ENCODE results near the gene UGT1A8. TPM values are rescaled to one million over a fixed set of nuclear protein-coding genes. Genes with fewer than 3 reads are reported as not detected.

Gene UGT1A8
- total RNA-seq, 1 donor from 2014 or later = not detected

DNA sequence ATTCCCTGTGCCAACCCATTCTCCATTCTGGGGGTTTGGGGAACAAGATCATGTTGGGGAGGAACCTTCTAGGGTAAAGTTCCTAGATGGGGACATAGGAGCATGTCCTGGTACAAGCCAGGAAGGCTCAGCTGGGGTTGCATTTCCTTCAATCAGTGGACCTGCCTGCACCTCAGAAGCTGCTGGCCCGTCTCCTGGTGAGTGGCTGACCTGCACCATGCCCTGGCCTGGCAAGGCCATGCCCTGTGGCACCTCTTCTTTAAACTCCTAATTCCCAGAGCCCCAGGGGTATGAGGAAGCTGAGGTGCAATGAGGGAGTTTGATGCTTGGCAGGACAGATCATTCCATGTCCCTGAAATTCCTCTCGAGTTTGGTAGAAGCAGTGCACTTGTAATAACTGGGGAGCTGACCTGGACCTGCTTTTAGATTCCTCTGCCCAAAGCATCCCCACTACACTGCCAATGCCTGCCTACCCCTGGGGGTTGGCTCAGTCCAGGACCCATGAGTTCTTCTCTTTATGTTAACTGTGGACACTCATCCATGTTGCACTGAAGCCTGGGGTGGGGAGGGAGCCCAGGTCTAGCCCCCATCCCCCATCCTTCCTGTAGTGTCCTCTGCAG lies 186.0 kb downstream of the UGT1A8 start:
- no peak for DNase-seq

- DNase-seq = no peak
Measured at GRCh38 chr2:233803994-233804393, 186.6 kb downstream of the UGT1A8 start.

- no peak for DNase-seq
Measured at GRCh38 chr2:233807215-233807865, 189.9 kb downstream of the UGT1A8 start.

DNA sequence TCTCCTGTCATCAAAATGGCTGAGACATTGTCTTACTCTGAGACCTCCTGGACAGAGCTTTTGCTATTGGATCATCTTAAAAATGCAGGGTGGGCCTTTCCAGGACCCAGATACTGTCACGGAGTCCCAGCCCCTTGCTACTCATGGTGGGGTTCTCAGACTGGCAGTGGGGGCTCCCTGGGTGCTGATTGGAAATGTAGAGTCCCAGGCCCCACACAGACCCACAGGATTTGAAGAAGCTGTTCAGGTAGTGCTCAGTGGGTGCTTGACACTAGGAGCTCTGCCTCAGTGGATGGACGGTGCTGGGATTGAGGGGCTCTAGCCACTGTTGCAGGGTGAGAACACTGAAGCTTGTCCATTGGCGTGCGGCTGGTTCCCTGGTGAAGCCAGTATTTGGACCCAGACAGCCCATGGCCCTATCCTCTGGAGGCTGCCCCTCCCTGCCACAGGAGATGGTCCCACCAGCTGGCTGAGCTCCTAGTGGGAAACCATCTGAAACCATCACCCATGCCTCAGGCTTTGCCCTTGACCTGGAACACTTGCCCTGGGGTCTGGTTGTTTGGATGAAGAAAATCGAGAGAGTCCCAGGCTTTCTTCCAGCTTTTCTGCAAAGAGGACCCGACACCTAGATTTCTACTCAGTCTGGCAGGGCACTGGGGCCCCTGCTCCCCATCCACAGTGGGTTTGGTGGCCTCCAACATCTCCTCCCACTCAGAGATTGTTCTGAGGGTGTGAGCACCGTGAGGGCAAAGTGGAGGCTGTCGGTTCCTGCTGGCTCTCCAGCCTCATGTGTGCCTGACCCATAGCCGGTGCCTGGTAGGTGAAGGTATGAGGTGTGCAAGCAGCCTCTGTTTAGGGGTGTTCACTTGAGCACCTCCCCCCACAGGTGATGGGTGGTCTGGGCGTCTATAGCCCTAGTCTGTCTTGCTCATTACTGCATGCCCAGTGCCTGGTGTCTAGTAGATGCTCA lies 190.8 kb downstream of the UGT1A8 start:
- DNase-seq = no peak

DNA sequence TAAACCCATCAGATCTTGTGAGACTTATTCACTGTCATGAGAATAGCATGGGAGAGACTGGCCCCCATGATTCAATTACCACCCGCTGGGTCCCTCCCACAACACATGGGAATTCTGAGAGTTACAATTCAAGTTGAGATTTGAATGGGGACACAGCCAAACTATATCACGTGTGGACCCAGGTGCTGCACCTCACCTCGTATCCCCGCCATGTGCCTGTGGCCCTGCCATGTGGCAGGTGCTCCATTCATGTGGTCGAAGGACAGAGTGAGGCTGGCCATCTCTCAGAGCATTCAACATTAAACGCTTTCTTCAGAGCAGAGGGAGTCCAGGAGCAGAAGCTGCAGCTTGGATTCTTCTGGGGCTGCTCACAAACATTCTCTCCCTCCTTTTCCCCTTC lies 193.0 kb downstream of the UGT1A8 start:
- DNase-seq = no peak

GRCh38 chr2:233811087-233811486 lies 193.7 kb downstream of the UGT1A8 start:
- DNase-seq = no peak

DNA sequence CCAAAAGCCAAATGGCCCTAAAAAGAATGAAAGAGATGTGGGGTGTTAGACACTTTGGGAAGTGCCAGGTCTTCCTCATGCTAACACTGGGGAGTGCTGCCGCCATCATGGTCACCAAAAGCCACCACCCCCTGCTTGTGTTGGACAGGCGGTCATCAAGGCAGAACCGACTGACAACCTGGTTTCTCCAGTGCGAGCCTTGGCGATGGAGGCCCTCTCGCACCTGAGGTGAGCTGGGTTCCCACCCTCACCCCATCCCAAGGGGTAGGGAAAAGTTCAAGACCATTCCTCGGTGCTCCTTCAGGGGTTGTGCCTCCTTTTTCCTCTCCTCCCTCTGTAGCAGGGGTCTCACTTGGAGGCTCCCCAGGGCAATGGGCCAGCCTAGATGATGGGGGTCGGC lies 194.3 kb downstream of the UGT1A8 start:
- no peak for DNase-seq

DNA sequence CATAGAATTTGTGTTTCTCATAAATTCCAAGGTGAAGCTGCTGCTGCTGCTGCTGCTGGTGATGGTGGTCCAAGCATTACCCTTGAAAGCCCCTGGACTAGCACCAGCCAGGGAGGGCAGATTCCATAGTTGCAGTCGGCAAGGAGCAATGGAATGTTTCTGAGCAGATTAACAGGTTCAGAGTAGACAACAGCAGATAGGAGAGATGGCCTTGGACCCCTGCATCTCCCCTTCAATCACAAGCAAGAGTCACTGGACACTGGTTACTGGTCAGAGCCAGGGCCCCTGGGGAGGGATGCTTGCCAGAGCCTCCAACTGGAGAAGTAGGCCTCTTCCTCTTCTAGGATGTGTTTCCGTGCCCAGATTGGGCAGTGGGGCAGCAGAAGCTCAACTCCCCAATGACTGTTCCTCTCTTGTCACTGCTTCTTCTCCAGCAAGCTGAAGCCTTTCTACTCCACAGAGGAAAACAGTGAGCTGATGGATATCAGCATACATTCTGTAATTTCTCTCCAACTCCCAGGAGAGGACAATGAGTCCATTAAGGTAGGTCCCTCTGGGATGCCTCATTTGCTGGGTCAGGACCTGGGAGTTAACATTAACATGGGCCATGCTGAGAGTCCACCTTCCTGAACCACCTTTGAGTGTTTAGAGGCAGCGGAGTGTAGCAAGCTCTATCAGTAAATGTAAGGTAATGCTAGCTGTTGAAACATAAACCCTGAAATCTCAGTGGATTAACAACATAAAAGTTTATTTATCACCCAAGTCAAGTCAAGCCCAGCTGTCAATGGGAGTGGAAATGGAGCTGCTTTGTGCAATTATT lies 196.0 kb downstream of the UGT1A8 start:
- no peak for DNase-seq

GRCh38 chr2:233814056-233814835 lies 196.8 kb downstream of the UGT1A8 start:
- peak; percentile 12 for DNase-seq

GRCh38 chr2:233815861-233816260 lies 198.4 kb downstream of the UGT1A8 start:
- no peak for DNase-seq

DNA sequence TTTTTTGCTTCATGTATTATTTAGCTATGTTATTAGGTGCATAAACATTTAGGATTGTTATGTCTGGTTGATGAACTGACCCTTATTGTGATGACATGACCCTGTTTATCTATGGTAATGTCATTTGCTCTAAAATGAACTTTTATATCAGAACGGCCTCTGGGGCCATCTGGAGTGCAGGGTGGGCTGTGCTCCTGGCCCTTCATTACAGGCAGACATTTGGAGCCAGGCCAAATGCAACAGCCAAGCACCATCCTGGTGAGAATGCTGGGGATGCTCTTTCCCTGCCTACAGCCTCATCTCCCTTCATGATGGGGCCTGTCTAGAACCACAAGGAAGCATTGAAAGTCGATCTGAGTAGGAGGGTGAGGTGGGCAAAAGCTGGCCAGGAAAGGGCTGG lies 198.9 kb downstream of the UGT1A8 start:
- DNase-seq = no peak

DNA sequence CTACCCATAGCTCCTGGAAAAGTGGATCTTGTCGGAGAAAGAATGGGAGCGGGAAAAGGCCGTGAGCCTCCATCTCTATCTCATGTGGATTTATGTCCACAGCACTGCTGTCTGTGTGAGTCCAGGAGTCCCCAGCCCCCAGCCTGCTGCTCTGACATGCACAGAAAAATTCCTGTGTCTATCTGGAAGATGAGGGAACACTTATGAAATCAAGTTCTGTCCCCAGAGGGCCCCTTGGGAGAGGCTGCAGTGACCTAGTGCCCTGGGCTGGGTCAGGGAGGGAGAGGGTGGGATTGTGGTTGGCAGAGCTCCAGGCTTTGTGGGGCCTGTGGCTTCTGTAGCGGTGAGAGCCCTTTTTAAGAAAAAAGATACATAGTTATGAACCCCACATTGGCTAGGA lies 199.3 kb downstream of the UGT1A8 start:
- no peak for DNase-seq

DNA sequence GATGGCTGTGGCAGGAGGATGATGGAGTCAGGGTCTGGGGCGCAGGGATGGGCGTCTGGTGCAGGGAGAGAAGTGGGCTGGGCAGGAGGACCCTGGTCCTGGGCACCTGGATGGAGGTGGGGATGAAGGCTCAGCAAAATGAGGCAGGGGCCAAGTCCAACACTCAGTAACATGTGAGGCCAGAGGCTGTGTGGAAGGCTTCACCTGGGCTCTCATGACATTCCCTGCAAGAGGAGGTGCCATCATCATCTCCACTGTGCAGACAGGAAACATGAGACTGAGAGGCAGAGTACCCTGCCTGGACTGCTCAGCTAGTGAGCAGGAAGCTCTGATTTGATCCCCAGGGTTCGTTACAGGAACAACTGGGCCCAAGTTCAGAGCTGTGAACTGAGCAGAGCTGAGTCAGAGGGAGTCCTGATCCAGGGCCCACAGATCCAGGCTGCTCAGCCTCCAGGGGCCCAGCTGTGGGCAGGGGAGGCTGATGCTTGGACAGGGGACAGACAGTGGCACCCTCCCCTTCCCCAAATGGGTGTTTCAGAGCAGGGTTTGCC lies 200.0 kb downstream of the UGT1A8 start:
- DNase-seq = no peak

DNA sequence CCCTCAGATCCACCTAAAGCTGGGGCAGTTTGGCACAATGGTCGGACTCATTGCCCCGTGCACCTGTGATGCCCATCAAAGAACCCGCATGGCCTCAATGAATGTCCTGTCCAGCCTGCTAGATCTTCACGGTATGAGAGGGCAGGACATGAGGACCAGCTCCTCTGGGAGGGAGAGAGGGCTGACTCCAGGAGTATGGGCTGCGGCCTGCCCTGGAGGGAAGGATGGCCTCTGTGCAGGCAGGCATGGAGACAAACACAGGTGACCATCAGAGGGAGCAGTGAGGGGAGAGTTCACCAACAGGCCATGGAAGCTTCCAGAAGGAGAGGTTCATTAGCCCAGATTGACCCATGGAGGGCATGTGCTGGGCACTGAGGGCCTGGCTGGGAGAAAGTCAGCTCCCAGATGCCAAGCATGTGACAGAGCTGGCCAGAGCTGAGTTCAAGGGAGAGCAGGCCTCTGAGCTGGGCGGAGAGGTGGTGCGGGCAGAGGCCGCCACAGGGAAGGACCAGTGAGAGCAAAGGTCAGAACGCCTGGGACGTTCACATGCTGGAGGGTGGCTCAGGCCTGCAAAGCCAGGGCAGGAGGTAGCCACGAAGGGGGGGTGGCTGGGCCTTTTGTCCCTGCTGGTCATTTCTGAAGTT lies 200.7 kb downstream of the UGT1A8 start:
- DNase-seq = no peak

DNA sequence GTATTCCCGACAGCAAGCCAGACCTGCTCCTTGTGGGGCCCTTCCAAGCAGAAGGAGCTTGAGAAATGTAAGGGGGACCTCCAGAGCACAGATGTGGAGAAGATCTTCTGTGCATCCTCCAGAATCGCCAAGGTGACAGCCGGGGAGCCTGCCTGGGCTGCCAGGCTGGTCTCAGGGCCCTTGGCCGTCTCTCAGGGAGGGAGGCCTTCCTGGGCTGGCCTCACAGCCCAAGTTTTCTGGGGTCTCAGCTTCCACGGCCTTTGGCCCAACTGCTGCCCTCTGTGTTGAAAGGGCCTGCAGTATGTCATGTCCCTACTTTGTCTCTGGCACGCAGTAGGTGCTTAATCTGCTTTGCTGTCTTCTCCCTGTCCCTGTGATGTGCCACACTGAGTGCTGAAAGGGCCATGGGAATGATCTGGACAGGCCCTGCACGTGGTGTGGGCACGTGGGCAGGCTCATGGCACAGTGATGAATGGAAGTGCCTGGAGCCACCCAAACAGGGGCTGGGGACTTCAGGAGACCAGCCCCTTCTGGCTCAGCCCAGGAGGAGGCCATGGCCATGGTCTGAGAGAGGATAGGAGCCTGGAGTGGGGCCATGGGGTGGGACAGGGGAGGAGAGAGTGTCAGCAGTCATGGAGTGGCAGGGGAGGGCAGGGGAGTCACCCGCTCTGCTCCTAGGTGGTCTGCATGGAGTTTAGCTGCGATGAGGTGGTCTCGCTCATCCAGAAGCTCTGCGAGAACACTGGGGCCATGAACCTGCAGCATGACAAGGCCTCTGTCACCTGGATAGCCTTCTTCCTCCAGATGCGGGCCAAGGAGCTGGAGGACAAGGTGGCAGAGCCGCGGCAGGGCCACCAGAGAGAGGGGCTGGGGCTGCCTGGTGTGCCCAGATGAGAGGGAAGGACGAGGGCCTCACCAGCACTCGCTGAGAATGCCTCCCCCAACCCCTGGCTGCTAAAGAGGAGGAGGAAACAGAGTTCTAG lies 201.5 kb downstream of the UGT1A8 start:
- DNase-seq = no peak

DNA sequence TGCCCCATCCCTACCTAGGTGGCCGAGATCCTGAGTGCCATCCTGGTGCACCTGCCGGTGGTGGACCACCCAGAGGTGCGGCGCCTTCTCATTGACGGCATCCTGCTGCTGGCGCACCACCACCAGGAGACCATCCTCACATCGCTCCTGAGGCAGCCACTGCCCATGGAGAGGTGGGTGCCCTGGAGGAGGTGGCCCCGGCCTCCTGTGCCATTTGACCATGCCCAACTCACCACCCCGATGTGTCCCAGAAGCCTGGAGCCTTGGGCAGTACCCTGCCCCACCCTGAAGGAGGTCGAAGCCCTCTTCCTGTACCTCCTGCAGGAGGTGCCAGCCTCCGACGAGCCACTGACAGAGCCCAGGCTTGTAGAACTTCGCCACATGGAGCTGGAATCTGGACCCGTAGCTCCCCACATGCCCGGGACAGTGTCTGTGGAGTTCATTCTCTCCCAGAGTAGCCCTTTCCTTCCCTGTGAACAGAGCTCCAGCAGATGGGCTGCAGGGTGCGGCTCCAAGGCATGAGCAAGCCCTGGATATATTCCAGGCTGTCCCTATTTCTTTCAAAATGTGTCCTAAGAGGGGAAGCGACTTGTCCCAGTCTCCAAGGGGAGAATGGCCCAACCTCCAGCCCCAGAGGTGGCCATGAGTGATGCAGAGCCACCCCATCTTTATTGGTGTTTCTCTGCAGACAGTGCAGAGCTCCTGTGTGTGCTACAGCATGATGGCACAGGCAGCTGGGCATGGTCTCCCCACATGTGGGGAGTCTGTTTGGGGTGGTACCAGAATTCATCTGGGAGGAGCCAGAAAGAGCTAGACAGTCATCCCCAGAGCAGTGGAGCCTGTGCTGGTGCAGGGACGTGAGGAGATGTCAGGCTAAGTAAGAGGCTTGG lies 202.7 kb downstream of the UGT1A8 start:
- DNase-seq = no peak

GRCh38 chr2:233820774-233821105 lies 203.3 kb downstream of the UGT1A8 start:
- DNase-seq = no peak

- no peak for DNase-seq
Measured at GRCh38 chr2:233821196-233821595, 203.8 kb downstream of the UGT1A8 start.

DNA sequence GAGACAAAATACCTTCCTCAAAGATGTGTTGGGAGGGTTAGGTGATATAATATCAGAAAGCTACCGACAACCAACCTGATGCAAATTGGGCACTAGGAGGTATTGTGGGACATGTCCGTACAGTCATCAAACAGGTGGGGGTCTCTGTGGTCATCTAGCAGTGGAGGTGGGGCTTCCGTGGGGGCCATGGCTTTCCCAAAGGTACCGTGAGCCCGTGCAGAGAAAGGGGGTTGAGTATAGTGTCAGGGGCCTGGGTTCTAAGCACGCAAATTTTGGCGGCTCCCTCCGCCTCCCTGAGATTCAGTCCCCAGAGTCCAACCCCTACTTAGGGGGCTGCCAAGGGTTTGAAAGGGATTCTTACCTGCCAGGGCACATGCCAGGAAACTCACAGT lies 204.3 kb downstream of the UGT1A8 start:
- no peak for DNase-seq
